ENCODE measurements around the gene CELA2B. TPM values are rescaled to one million over a fixed set of nuclear protein-coding genes. Genes with fewer than 3 reads are reported as not detected.
"Not testable (repeated sequence)": the region's sequence is repeated elsewhere in the genome, so short reads cannot be mapped to it uniquely, and the experiment has no call there.

Gene CELA2B
- total RNA-seq = not detected

DNA sequence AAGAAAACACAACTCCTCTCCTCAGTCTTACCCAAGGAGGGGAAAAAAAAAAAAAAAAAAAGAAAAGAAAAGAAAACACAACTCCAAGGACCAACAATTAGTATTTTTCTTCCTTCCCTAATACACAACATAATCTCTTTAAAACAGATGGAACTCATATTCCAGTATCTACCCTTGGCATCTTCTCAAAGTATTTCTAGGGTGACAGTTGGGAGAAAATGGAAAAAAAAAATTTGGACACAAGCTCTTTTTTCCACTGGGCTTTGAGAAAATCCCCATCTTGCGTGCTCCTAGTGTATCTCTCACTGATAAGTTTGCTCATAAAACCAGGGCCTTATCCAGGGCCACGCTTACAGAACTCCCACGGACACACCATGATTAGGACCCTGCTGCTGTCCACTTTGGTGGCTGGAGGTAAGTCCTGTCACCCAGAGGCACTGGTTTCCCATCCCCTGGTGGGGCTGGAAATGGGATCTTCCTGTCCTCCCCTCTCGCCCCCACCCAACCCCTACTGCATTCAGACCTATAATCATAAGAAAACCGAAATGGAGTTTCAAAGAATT lies at the start of gene CELA2B:
Gene CELA2B, plus strand, starts transcription at position 353 of the 563 bp plus-strand sequence. Its CDS starts 22 bp downstream, at position 375.
- Histone ChIP-seq H3K27me3 (no peaks in the 10 kb centered on the region), H3K4me3 (no peak within 1 kb of the TSS), H3K4me1 (no peaks in the 10 kb centered on the region), H3K9me3 (no peaks in the 10 kb centered on the region), H3K27ac (no peak within 1 kb of the TSS), H3K36me3 (no peaks in the 10 kb centered on the region)
- intact Hi-C loops (cut with DNase I) = no loop called here
- no peak for DNase-seq (ENCODE audit: low spot score in 2 of 2)
- TF ChIP-seq, protein P1, sequence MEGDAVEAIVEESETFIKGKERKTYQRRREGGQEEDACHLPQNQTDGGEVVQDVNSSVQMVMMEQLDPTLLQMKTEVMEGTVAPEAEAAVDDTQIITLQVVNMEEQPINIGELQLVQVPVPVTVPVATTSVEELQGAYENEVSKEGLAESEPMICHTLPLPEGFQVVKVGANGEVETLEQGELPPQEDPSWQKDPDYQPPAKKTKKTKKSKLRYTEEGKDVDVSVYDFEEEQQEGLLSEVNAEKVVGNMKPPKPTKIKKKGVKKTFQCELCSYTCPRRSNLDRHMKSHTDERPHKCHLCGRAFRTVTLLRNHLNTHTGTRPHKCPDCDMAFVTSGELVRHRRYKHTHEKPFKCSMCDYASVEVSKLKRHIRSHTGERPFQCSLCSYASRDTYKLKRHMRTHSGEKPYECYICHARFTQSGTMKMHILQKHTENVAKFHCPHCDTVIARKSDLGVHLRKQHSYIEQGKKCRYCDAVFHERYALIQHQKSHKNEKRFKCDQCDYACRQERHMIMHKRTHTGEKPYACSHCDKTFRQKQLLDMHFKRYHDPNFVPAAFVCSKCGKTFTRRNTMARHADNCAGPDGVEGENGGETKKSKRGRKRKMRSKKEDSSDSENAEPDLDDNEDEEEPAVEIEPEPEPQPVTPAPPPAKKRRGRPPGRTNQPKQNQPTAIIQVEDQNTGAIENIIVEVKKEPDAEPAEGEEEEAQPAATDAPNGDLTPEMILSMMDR (IDR thresholded peaks at IDR 0.05) = no peak

DNA sequence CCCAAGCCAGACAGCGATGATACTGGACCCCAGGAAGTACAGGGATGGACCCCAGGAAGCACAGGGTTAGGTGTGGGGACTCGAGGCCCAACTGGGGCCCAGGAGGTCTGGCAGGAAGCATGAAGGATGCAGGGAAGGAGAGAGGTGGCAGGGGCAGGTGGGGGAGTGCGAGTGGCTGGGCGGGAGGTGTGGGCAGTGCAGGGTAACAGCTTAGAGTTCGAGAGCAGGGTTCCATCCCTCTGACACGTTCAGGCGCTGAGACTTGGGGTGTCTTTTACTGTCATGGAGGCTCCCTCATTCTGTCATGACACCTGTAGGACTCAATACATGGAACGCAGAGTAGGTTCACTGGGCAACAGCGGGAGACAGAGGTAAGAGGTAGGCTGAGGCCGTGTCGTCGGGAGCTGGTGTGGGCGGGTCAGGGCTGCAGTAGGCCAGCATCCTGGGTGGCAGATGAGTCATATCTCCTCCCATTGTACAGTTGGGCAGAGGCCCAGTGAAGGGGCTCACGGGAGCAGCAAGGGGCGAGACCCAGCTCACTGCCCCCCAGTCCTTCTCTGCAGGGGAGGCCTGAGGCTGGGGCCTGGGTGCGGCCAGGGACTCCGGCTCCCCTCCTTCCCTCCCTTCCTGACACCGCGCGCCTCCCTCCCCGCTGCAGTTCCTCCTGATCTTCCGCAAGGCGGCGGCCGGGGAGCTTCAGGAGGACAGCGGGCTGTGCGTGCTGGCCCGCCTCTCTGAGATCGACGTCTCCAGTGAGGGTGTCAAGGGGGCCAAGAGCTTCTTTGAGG lies 49.2 kb upstream of the CELA2B start:
- peaks cover 12 to 20% of the 10 kb centered on the region in 2 donors for H3K36me3 ChIP-seq
- H3K27me3 ChIP-seq = no peaks in the 10 kb centered on the region
- TF ChIP-seq, protein P1 (IDR thresholded peaks at IDR 0.05) = no peak
- no peaks in the 10 kb centered on the region for H3K9me3 ChIP-seq
- intact Hi-C loops (cut with DNase I) = no loop called here
- DNase-seq (ENCODE audit: low spot score in 2 of 2) = no peak
- no peak overlapping the region for H3K4me3 ChIP-seq
- H3K4me1 ChIP-seq = no peaks in the 10 kb centered on the region
- no peak overlapping the region for H3K27ac ChIP-seq

DNA sequence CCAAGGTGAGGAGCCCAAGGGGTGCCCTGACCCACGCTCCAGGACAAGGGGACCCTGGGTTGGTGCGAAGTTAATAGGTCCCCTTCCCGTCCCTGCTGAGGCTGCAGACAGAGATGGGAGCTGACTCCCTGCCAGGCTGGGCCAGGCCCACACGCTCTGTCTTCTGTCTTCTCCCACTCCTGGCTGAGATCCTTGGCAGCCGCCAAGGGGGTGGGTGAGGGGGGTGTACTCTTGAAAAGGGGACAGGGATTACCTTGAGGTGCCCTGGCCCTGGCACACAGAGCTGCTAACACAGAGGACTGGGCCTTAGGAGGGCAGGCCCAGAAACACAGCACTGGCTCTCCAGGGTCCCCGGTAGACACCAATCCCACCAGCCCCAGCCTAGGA lies 48.6 kb upstream of the CELA2B start:
- Histone ChIP-seq H3K4me3 (no peak overlapping the region), H3K9me3 (no peaks in the 10 kb centered on the region), H3K27ac (no peak overlapping the region), H3K27me3 (no peaks in the 10 kb centered on the region), H3K36me3 (peaks cover 12 to 20% of the 10 kb centered on the region in 2 donors), H3K4me1 (no peaks in the 10 kb centered on the region)
- no peak for DNase-seq (ENCODE audit: low spot score in 2 of 2)
- TF ChIP-seq, protein P1 (IDR thresholded peaks at IDR 0.05) = no peak
- intact Hi-C loops (cut with DNase I) = no loop called here

DNA sequence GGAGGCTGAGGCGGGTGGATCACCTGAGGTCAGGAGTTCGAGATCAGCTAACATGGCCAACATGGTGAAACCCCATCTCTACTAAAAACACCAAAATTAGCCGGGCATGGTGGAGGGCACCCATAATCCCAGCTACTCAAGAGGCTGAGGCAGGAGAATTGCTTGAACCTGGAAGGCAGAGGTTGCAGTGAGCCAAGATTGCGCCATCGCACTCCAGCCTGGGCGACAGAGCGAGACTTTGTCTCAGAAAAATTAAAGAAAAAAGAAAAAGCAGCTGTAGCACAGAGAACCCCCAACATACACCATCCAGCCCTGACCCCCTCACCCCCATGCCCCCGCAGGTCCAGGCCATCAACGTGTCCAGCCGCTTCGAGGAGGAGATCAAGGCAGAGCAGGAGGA lies 47.7 kb upstream of the CELA2B start:
- intact Hi-C loops (cut with DNase I); H3K27ac ChIP-seq; H3K9me3 ChIP-seq; H3K4me1 ChIP-seq; DNase-seq (ENCODE audit: low spot score in 2 of 2); H3K4me3 ChIP-seq; H3K27me3 ChIP-seq: not testable (repeated sequence)
- H3K36me3 ChIP-seq = peaks cover 12 to 20% of the 10 kb centered on the region in 2 donors

DNA sequence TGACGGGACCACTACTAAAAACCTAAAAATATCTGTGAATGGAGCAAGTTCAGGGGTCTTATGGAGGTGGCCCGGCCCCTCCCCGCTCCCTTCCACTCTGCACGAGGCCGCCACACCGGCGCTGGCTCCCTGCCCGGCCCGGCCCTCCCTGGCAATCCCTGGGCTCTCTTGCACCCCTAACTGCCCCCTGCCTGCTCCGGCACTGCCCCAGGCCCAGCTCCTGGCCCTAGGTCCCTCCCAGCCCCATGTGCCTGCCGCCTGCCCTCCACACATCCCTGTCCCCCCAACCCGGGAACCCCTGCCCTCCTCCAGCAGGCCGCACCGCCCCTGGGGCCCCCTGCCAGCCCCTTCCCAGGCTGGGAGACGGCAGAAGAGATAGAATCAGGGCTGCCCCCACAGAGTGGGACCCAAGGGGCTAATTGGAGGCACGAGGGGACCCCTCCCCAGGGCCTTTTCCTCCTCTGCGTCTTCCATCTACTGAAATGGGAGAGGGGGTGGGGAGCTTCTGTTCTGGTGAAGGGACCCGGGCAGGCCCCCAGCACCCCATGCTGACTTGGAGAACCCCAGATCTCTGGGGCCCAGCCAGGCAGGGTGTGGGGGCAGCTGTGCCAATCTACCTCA lies 47.0 kb upstream of the CELA2B start:
- Histone ChIP-seq H3K36me3 (peaks cover 12 to 20% of the 10 kb centered on the region in 2 donors), H3K27me3 (no peaks in the 10 kb centered on the region), H3K4me3 (no peak overlapping the region), H3K9me3 (no peaks in the 10 kb centered on the region), H3K27ac (no peak overlapping the region), H3K4me1 (no peaks in the 10 kb centered on the region)
- DNase-seq (ENCODE audit: low spot score in 2 of 2) = no peak
- intact Hi-C loops (cut with DNase I) = no loop called here
- TF ChIP-seq, protein P1 (IDR thresholded peaks at IDR 0.05) = no peak

DNA sequence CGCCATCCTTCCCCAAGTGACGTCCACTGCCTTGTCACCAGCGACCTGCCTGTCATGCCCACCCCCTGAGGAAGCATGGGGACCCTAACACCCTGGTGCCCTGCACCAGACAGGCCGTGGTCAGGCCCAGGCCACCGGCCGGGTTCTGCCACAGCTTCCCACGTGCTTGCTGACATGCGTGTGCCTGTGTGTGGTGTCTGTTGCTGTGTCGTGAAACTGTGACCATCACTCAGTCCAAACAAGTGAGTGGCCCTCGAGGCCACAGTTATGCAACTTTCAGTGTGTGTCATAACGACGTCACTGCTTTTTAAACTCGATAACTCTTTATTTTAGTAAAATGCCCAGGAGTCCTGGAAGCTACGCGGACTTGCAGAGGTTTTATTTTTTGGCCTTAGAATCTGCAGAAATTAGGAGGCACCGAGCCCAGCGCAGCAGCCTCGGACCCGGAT lies 46.2 kb upstream of the CELA2B start:
- Histone ChIP-seq H3K27me3 (no peaks in the 10 kb centered on the region), H3K4me1 (no peaks in the 10 kb centered on the region), H3K9me3 (no peaks in the 10 kb centered on the region), H3K4me3 (no peak overlapping the region), H3K27ac (no peak overlapping the region), H3K36me3 (peaks cover 12 to 20% of the 10 kb centered on the region in 2 donors)
- DNase-seq (ENCODE audit: low spot score in 2 of 2) = no peak
- intact Hi-C loops (cut with DNase I) = no loop called here
- TF ChIP-seq, protein P1 (IDR thresholded peaks at IDR 0.05) = no peak
